ENCODE data around the gene GORASP2. TPM values are rescaled to one million over a fixed set of nuclear protein-coding genes. Genes with fewer than 3 reads are reported as not detected.

The GORASP2 gene
- total RNA-seq, 1 donor = 67.8 TPM

GRCh38 chr2:170974304-170974993 lies 45.4 kb downstream of the GORASP2 start:
- peak; percentile 28 for DNase-seq (ENCODE audit: low read depth)
- peak overlapping the region; percentile 81 for H3K4me3 ChIP-seq (ENCODE audit: low read depth, low read length)
- no peak for TF ChIP-seq CTCF (IDR thresholded peaks at IDR 0.05; ENCODE audit: insufficient read depth, low read depth, low read length)

- no peak for DNase-seq (ENCODE audit: low read depth)
- H3K4me3 ChIP-seq (ENCODE audit: low read depth, low read length) = no peak overlapping the region
- TF ChIP-seq CTCF (IDR thresholded peaks at IDR 0.05; ENCODE audit: insufficient read depth, low read depth, low read length) = no peak
Measured at GRCh38 chr2:170975127-170975942, 46.3 kb downstream of the GORASP2 start.

- TF ChIP-seq CTCF (IDR thresholded peaks at IDR 0.05; ENCODE audit: insufficient read depth, low read depth, low read length) = no peak
- no peak overlapping the region for H3K4me3 ChIP-seq (ENCODE audit: low read depth, low read length)
- DNase-seq (ENCODE audit: low read depth) = no peak
Measured at GRCh38 chr2:170975943-170976270, 46.9 kb downstream of the GORASP2 start.

- no peak overlapping the region for H3K4me3 ChIP-seq (ENCODE audit: low read depth, low read length)
- no peak for DNase-seq (ENCODE audit: low read depth)
- TF ChIP-seq CTCF (IDR thresholded peaks at IDR 0.05; ENCODE audit: insufficient read depth, low read depth, low read length) = no peak
Measured at GRCh38 chr2:170984079-170984478, 55.0 kb downstream of the GORASP2 start.

- no peak for DNase-seq (ENCODE audit: low read depth)
Measured at GRCh38 chr2:170985407-170985806, 56.4 kb downstream of the GORASP2 start.

GRCh38 chr2:170986566-170987258 lies 57.7 kb downstream of the GORASP2 start:
- no peak for DNase-seq (ENCODE audit: low read depth)
- no peak overlapping the region for H3K4me3 ChIP-seq (ENCODE audit: low read depth, low read length)
- no peak for TF ChIP-seq CTCF (IDR thresholded peaks at IDR 0.05; ENCODE audit: insufficient read depth, low read depth, low read length)

More at GRCh38 chr2:170985407-170985806, 56.4 kb downstream of the GORASP2 start:
- H3K4me3 ChIP-seq (ENCODE audit: low read depth, low read length) = no peak overlapping the region
- TF ChIP-seq CTCF (IDR thresholded peaks at IDR 0.05; ENCODE audit: insufficient read depth, low read depth, low read length) = no peak

Measured in fibroblast of villous mesenchyme (primary cell).